Stromal cell of bone marrow (primary cell): ENCODE data around the gene ZNF234.
"Not testable (repeated sequence)": the region's sequence is repeated elsewhere in the genome, so short reads cannot be mapped to it uniquely, and the experiment has no call there.

ENCODE experiments used
- DNase-seq: peaks from one replicate; pipeline ENCODE4 v3.0.0-alpha.2; 2012; ENCODE audit warnings: low read depth

Gene ZNF234

GRCh38 chr19:44182145-44182544 lies 40.8 kb downstream of the ZNF234 start:
- no peak for DNase-seq

- no peak for DNase-seq
Measured at GRCh38 chr19:44190020-44190419, 48.7 kb downstream of the ZNF234 start.

GRCh38 chr19:44192127-44192526 lies 50.8 kb downstream of the ZNF234 start:
- DNase-seq = no peak

- no peak for DNase-seq
Measured at GRCh38 chr19:44196772-44197171, 55.4 kb downstream of the ZNF234 start.

- DNase-seq = peak; percentile 29
Measured at GRCh38 chr19:44202470-44202869, 61.1 kb downstream of the ZNF234 start.

GRCh38 chr19:44202974-44203373 lies 61.6 kb downstream of the ZNF234 start:
- DNase-seq = no peak

- not testable (repeated sequence) for DNase-seq
Measured at GRCh38 chr19:44203877-44204276, 62.5 kb downstream of the ZNF234 start.

GRCh38 chr19:44204772-44205171 lies 63.4 kb downstream of the ZNF234 start:
- DNase-seq = no peak

- peak; percentile 90 for DNase-seq
Measured at GRCh38 chr19:44207126-44207803, 65.9 kb downstream of the ZNF234 start.
